SK-N-MC (cell line): ENCODE data around the gene TARS1.

ENCODE experiments used
- EZH2 ChIP-seq: fragments of 200-600 bp; sonication (generic); IDR thresholded peaks from one replicate; pipeline ENCODE4 v1.6.1; 2017; ENCODE audit warnings: antibody characterized with exemption
- FOXP2 ChIP-seq: optimal IDR thresholded peaks from 2 replicates; pipeline ENCODE3; 2011; ENCODE audit warnings: mild to moderate bottlenecking, moderate library complexity; ENCODE audit not compliant: insufficient read depth; ENCODE audit errors: extremely low read length, control extremely low read depth
- POLR2AphosphoS5 ChIP-seq: IDR thresholded peaks from 2 replicates; pipeline ENCODE4 v1.6.1; 2012; ENCODE audit warnings: mild to moderate bottlenecking, low read depth, low read length, borderline replicate concordance

DNA sequence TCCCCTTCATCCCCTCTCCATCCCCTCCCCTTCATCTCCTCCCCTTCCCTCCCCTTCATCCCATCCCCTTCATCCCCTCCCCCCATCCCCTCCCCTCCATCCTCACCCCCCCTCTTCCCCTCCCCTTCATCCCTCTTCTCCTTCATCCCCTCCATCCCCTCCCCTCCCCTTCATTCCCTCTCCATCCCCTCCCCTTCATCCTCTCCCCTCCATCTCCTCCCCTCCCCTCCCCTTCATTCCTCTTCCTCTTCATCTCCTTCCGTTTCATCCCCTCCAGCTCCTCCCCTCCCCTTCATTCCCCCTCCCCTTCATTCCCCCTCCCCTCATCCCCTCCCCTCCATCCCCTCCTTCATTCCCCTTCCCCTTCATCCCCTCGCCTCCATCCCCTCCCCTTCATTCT is 40.1 kb downstream of the TARS1 start:
- no peak for TF ChIP-seq POLR2AphosphoS5
- TF ChIP-seq EZH2 = no peak
- TF ChIP-seq FOXP2 = no peak
